GM21390 (cell line): ENCODE results near the gene P4HA1.
"Not testable (repeated sequence)": the region's sequence is repeated elsewhere in the genome, so short reads cannot be mapped to it uniquely, and the experiment has no call there.

Source experiments
- ATAC-seq: cut with Tn5 transposase; IDR thresholded peaks from one replicate; pipeline ENCODE4 v1.9.1; 2021; ENCODE audit not compliant: unreplicated experiment

P4HA1 gene

GRCh38 chr10:73043766-73044377 is 52.8 kb downstream of the P4HA1 start:
- no peak for ATAC-seq

- no peak for ATAC-seq
Measured at GRCh38 chr10:73043319-73043718, 53.3 kb downstream of the P4HA1 start.

- ATAC-seq, result no peak
Measured at GRCh38 chr10:73042130-73042529, 54.5 kb downstream of the P4HA1 start.

GRCh38 chr10:73039635-73040034 is 57.0 kb downstream of the P4HA1 start:
- ATAC-seq, result no peak

GRCh38 chr10:73036285-73036684 is 60.4 kb downstream of the P4HA1 start:
- not testable (repeated sequence) for ATAC-seq

GRCh38 chr10:73032536-73032935 is 64.1 kb downstream of the P4HA1 start:
- no peak for ATAC-seq

GRCh38 chr10:73026623-73027022 is 70.0 kb downstream of the P4HA1 start:
- ATAC-seq, result not testable (repeated sequence)

GRCh38 chr10:73023455-73024070 is 73.1 kb downstream of the P4HA1 start:
- not testable (repeated sequence) for ATAC-seq

GRCh38 chr10:73022961-73023360 is 73.7 kb downstream of the P4HA1 start:
- not testable (repeated sequence) for ATAC-seq

GRCh38 chr10:73021538-73022164 is 75.0 kb downstream of the P4HA1 start:
- ATAC-seq, result not testable (repeated sequence)

- ATAC-seq, result no peak
Measured at GRCh38 chr10:73021050-73021449, 75.6 kb downstream of the P4HA1 start.

- no peak for ATAC-seq
Measured at GRCh38 chr10:73019100-73019499, 77.6 kb downstream of the P4HA1 start.

- no peak for ATAC-seq
Measured at GRCh38 chr10:73018632-73019031, 78.0 kb downstream of the P4HA1 start.

- ATAC-seq, result no peak
Measured at GRCh38 chr10:73017955-73018480, 78.6 kb downstream of the P4HA1 start.

GRCh38 chr10:73015779-73016178 is 80.9 kb downstream of the P4HA1 start:
- ATAC-seq, result no peak

- no peak for ATAC-seq
Measured at GRCh38 chr10:73003822-73004221, 92.8 kb downstream of the P4HA1 start.

- no peak for ATAC-seq
Measured at GRCh38 chr10:73000973-73001372, 95.7 kb downstream of the P4HA1 start.

- no peak for ATAC-seq
Measured at GRCh38 chr10:72997099-72997498, 99.6 kb downstream of the P4HA1 start.

- ATAC-seq, result not testable (repeated sequence)
Measured at GRCh38 chr10:72995459-72995858, 101.2 kb downstream of the P4HA1 start.

GRCh38 chr10:72989771-72990170 is 106.9 kb downstream of the P4HA1 start:
- ATAC-seq, result not testable (repeated sequence)

GRCh38 chr10:72984618-72985017 is 112.0 kb downstream of the P4HA1 start:
- not testable (repeated sequence) for ATAC-seq

- ATAC-seq, result no peak
Measured at GRCh38 chr10:72981882-72982529, 114.7 kb downstream of the P4HA1 start.
